ENCODE results near the gene ANXA2.

The ANXA2 gene

DNA sequence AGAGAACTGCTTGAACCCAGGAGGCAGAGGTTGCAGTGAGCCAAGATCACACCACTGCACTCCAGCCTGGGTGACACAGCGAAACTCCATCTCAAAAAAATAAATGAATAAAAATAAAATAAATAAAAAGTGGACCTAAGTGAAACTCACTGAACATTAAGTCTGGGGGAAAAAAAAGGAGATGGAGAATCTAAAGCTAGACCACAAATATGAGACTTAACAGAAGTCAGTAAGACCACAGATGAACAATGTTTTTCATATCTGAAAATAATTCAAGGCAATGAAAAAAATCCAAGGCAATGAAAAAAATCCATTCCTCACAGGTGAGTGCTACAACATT lies 18.6 kb downstream of the ANXA2 start:
- TF ChIP-seq OSR1 (CRISPR knock-in tag; IDR thresholded peaks at IDR 0.05) (no peak), PATZ1 (CRISPR knock-in tag; IDR thresholded peaks at IDR 0.05; ENCODE audit: borderline replicate concordance) (no peak), ZNF8 (CRISPR knock-in tag; IDR thresholded peaks at IDR 0.05) (no peak), ESRRG (CRISPR knock-in tag; IDR thresholded peaks at IDR 0.05) (no peak), ZNF565 (CRISPR knock-in tag; conservative IDR thresholded peaks at IDR 0.05; ENCODE audit: low read depth) (no peak), CSDC2 (CRISPR knock-in tag; IDR thresholded peaks at IDR 0.05) (peak; percentile 63; the same call in 1 of the 2 replicates)
- TF ChIP-seq, protein P1, sequence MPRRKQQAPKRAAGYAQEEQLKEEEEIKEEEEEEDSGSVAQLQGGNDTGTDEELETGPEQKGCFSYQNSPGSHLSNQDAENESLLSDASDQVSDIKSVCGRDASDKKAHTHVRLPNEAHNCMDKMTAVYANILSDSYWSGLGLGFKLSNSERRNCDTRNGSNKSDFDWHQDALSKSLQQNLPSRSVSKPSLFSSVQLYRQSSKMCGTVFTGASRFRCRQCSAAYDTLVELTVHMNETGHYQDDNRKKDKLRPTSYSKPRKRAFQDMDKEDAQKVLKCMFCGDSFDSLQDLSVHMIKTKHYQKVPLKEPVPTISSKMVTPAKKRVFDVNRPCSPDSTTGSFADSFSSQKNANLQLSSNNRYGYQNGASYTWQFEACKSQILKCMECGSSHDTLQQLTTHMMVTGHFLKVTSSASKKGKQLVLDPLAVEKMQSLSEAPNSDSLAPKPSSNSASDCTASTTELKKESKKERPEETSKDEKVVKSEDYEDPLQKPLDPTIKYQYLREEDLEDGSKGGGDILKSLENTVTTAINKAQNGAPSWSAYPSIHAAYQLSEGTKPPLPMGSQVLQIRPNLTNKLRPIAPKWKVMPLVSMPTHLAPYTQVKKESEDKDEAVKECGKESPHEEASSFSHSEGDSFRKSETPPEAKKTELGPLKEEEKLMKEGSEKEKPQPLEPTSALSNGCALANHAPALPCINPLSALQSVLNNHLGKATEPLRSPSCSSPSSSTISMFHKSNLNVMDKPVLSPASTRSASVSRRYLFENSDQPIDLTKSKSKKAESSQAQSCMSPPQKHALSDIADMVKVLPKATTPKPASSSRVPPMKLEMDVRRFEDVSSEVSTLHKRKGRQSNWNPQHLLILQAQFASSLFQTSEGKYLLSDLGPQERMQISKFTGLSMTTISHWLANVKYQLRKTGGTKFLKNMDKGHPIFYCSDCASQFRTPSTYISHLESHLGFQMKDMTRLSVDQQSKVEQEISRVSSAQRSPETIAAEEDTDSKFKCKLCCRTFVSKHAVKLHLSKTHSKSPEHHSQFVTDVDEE (CRISPR knock-in tag; IDR thresholded peaks at IDR 0.05), result no peak
- ATAC-seq, result no peak

- ATAC-seq, result no peak
- TF ChIP-seq ZFP3 (CRISPR knock-in tag; IDR thresholded peaks at IDR 0.05) (no peak), CSRNP3 (CRISPR knock-in tag; IDR thresholded peaks at IDR 0.05) (no peak), OSR1 (CRISPR knock-in tag; IDR thresholded peaks at IDR 0.05) (no peak), TCF4 (CRISPR knock-in tag; IDR thresholded peaks at IDR 0.05; ENCODE audit: borderline replicate concordance) (no peak), GLIS3 (CRISPR knock-in tag; IDR thresholded peaks at IDR 0.05) (0 out of 2 replicates have a peak, but pooled peaks have one; percentile 52), ZNF8 (CRISPR knock-in tag; IDR thresholded peaks at IDR 0.05) (no peak), CSDC2 (CRISPR knock-in tag; IDR thresholded peaks at IDR 0.05) (peak; percentile 52; the same call in 1 of the 2 replicates), PPARA (CRISPR knock-in tag; IDR thresholded peaks at IDR 0.05; ENCODE audit: borderline replicate concordance) (no peak), BACH2 (CRISPR knock-in tag; IDR thresholded peaks at IDR 0.05; ENCODE audit: borderline replicate concordance) (no peak), TOX (CRISPR knock-in tag; IDR thresholded peaks at IDR 0.05; ENCODE audit: borderline replicate concordance) (no peak)
These were observed 21.1 kb downstream of the ANXA2 start for GRCh38 chr15:60376677-60377095.

- peak; percentile 13; the same call in 1 of the 2 replicates for TF ChIP-seq ZC3H10 (CRISPR knock-in tag; IDR thresholded peaks at IDR 0.05)
- TF ChIP-seq TCF4 (CRISPR knock-in tag; IDR thresholded peaks at IDR 0.05; ENCODE audit: borderline replicate concordance), result no peak
- TF ChIP-seq RARB (CRISPR knock-in tag; IDR thresholded peaks at IDR 0.05), result peak; percentile 16; the same call in 1 of the 2 replicates
- TF ChIP-seq ZNF70 (CRISPR knock-in tag; IDR thresholded peaks at IDR 0.05), result no peak
- no peak for ATAC-seq
These were observed 22.5 kb downstream of the ANXA2 start for GRCh38 chr15:60375306-60375705.

DNA sequence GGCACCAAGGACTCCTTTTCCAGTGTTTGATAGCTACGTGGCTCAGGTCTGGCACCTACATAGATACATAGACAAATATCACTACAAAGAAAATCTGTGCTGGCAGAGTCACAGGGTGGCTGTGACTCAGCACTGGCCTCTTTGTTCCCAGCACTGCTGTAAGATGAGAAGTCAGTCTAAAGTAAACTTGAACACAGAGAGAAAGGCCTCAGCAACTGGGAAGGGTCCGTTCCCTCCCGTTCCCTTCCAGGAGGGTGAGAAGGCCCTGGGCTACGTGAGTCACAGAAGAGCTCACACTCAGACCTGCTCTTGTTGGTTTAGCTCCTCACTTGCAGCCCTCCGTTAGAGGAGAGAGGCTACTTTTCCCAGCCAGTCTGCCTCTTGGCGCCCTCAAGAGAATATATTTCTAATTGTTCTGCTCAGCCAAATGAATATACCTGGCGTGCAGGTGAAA lies 23.1 kb downstream of the ANXA2 start:
- TF ChIP-seq CSRNP3 (CRISPR knock-in tag; IDR thresholded peaks at IDR 0.05), result no peak
- TF ChIP-seq ZFP3 (CRISPR knock-in tag; IDR thresholded peaks at IDR 0.05), result peak; percentile 66; the same call in 1 of the 2 replicates
- TF ChIP-seq SNAI2 (CRISPR knock-in tag; IDR thresholded peaks at IDR 0.05), result peak; percentile 25; the same call in 1 of the 2 replicates
- TF ChIP-seq ISL1 (CRISPR knock-in tag; IDR thresholded peaks at IDR 0.05), result peak; percentile 33; the same call in 1 of the 2 replicates
- TF ChIP-seq ZNF8 (CRISPR knock-in tag; IDR thresholded peaks at IDR 0.05), result no peak
- TF ChIP-seq ZC3H10 (CRISPR knock-in tag; IDR thresholded peaks at IDR 0.05), result peak; percentile 44; the same call in 1 of the 2 replicates
- ATAC-seq, result peak; percentile 54

DNA sequence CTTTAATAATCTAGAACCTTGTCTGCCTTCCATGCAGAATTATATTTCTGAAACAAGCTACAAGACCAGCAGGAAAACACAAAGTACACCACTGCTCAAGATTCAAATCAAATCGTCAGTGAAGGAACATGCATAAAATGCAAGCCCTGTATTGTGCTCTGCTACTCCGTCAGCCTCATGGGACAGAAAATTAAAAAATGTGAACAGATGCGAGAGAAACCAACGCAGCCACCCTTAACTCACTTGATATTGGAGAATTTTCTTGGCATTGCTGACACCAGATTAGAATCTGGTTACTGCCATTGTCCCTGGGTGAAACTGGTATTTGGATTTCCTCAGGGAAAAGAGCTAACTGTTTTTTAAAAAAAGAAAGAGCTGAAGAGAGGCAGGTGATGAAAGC lies 23.6 kb downstream of the ANXA2 start:
- no peak for ATAC-seq
- TF ChIP-seq, protein P1 (CRISPR knock-in tag; IDR thresholded peaks at IDR 0.05), result no peak
- TF ChIP-seq PATZ1 (CRISPR knock-in tag; IDR thresholded peaks at IDR 0.05; ENCODE audit: borderline replicate concordance) (no peak; the same call in 1 of the 2 replicates), ESRRG (CRISPR knock-in tag; IDR thresholded peaks at IDR 0.05) (0 out of 2 replicates have a peak, but pooled peaks have one; percentile 42), ZC3H10 (CRISPR knock-in tag; IDR thresholded peaks at IDR 0.05) (no peak), ZNF8 (CRISPR knock-in tag; IDR thresholded peaks at IDR 0.05) (no peak), ISL1 (CRISPR knock-in tag; IDR thresholded peaks at IDR 0.05) (0 out of 2 replicates have a peak, but pooled peaks have one; percentile 46)

Measured in SK-N-SH treated with all-trans-retinoic acid at 6 μM for 48 hours (cell line).